GM18517 (cell line): ENCODE measurements around the gene KCP.

Experiments
- ATAC-seq: cut with Tn5 transposase; IDR thresholded peaks from one replicate; pipeline ENCODE4 v1.9.1; 2021; ENCODE audit warnings: mild to moderate bottlenecking, moderate library complexity; ENCODE audit not compliant: unreplicated experiment

Gene KCP

GRCh38 chr7:128908750-128909624, 1.5 kb downstream of the KCP start:
- ATAC-seq: no peak

- ATAC-seq: no peak
Observed at GRCh38 chr7:128906766-128907559, 3.5 kb downstream of the KCP start.

GRCh38 chr7:128906001-128906765, 4.3 kb downstream of the KCP start:
- ATAC-seq: no peak

DNA sequence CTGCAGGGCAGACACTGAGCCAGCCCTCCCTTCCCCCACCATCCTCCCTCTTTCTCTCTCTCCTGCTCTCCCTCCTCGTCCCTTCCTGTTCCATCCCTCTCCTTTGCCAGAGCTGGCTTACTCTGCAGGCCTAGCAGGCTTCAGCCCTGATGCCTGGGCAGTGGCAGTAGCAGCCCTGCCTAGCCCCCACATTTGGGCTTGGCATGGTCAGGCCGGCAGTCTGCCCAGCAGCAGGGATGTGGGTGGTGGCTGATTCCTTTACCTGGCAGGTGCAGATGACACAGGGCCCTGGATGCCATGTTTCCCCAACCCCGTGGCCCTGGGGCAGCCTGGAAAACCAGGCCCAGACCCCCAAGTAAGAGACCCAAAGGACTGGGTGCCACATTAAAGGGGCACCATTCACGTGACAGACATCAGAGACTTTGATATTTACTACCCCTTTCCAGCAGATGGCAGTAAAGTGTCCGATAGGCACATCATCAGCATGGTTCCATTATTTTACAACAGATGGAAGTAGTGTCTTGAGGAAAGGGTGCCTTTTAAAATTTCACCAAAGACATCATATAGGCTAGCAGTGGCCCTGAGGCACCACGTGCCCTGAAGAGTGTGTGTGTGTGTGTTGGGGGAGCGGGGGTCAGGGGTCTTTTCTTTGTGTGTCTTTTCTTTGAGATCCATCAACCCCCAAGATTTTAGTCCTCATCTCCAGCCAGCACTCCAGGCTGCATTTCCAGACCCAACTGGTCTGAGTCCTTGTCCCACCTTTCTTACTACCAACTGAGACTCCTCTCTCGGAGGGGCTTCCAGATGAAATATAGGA, 5.9 kb downstream of the KCP start:
- no peak for ATAC-seq

DNA sequence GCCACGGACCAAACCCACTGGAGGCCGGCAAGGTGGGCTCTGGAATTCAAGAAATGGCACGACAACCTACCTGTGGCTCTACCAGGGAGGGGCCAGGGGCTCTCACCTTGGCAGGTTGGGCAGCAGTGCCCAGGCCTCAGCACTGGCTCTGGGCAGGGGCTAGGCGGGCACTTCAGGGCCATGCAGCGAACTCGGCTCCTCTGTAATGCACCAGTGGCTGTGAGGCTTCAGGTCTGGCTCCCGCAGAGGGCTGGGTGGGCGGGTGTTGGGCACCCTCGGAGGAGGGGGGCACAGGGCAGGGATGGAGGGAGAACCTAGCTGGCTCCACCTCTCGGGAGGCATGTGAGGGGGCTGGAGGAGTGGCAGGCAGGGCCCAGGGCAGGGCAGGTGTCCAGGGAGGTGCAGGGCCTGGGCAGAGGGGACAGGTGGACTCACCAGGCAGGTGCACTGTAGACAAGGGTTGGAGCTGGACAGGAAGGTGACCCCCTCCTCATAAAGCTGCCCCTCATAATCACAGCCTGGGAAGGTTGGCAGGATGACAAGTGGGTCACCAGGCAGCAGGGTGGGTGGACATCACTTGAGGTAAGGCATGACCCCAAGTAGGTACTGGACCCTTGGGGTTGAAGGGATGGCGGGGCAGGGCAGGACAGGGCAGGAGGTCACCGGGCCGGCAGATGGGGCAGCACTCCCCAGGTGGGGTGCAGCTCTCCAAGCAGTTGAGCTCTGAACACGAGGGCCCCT, 6.7 kb downstream of the KCP start:
- ATAC-seq: no peak

DNA sequence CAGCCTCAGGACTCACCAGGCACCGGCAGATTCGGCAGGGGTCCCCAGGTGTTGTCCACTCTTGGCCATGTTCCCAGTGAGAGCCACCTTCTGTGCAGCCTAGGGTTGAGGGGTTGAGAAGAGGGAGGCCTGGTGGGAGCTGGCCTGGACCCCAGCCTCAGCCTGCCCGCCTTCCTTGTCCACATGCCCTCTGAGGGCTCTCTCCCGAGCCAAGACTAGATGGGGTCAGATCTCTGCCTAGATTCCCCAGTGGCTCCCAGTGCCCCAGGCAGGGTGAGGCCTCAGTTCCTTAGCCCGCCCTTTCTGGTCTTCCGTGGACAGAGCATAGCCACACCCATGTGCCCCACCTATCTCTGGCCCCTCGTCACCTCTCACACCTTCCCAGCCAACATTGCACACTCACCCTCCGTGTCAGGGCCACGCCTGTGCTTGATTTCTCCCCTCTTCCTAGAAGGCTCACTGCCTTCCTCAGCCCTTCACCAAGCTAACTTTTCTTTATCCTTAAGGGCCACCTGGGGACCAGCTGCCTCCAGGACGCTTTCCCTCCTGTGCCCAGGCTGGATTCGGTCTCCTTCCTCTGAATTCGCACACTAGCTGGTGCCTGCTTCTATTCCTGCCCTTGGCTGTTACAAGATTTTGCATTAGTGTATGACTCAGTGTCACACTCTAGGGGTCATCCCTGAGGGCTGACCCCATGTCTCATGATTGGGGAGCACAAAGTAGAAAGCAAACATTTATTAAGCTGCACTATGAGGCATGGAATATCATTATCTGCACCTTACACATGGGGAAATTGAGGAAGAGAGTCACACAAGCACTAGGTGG, 7.5 kb downstream of the KCP start:
- ATAC-seq: no peak

DNA sequence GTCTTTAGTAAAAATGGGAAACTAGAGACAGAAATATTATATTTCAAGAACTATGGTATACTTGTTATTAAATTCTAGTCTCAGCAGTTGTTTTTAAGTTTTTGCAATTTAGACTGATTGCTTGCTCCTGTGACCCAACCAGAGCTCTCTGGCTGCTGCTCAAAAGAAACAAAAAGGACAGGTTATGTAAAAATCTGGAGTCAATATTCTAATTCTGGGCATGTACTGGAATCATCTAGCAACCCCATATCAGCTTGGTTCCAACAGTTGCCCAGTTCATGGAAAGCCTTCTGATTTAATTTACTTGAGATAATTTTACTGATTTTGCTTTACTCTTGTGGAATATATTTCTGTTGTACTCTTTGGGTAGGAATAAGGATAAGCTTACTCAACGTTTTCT, 10.3 kb downstream of the KCP start:
- ATAC-seq: no peak

DNA sequence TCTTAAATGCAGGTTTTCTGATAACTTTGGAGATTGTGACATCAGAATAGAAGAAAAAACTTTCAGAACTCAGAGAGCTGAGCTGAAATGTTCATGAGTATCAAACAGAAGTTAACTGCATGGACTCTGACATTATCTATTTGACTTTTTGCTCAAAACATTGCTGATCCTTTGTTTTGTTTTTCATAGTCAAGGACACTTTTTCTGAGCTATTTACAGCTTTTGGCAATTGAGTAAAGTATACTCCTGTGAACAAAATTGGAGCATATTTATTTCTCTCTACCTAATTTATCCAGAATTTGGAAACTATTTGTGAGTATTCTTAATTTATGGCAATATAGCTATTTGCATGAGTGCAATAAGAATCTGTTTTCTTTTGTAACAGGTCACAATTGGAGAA, 11.1 kb downstream of the KCP start:
- ATAC-seq: no peak

GRCh38 chr7:128895320-128895719, 15.2 kb downstream of the KCP start:
- no peak for ATAC-seq

GRCh38 chr7:128894101-128894440, 16.4 kb downstream of the KCP start:
- ATAC-seq: no peak

DNA sequence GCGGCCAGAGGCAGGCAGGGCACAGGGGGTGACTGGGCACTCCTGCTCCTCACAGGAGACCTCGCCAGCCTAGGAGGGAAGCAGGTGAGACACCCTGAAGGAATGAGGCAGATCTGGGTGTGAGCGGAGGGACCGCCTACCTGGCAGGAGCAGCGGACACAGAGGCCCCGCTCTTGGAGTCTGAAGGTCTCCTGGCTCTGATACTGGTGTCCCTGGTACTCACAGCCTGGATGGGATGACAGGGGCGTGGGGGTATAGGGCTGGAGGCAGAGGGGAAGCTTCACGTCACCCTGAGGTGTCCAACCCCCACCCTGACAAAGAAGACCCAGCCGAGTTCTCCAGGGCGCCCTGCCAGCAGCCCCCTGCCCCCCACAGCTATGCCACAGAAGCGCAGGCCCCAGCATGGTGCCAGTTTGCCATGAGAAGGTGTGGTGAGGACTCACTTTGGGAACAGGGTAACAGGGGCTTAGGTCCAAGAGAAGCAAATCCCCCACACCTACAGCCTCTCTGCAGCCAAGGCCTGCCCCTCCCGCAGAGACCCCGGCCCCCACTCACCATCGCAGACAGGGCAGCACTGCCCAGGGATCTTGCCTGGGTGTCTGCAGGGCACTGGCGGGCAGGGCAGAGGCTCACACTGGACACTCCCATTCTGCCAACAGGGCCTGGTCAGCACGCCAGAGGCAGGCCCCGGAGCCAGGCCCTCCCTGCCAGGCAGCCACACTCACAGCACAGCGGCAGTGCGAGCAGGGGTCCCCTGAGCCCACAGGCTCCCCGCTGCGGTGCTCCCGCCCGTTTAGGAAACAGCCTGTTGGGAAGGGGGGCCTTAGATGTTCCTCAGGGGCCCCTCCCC, 17.0 kb downstream of the KCP start:
- no peak for ATAC-seq

GRCh38 chr7:128892521-128893250, 17.8 kb downstream of the KCP start:
- ATAC-seq: no peak

DNA sequence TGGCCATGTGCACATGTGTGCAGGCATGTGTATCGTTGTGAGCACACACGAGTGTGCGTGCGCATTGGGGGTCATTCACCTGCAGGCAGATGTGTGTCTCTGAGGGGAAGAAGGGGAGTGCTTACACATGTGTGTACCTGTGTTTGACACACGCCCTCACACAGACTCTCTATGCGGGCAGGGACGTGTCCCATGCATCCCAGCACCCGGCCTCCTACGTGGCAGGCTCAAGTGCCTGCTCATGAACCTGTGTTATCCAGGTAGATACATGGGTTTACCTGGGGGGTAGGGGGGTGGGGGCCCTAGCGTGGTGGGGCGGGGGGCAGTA, 18.6 kb downstream of the KCP start:
- no peak for ATAC-seq

DNA sequence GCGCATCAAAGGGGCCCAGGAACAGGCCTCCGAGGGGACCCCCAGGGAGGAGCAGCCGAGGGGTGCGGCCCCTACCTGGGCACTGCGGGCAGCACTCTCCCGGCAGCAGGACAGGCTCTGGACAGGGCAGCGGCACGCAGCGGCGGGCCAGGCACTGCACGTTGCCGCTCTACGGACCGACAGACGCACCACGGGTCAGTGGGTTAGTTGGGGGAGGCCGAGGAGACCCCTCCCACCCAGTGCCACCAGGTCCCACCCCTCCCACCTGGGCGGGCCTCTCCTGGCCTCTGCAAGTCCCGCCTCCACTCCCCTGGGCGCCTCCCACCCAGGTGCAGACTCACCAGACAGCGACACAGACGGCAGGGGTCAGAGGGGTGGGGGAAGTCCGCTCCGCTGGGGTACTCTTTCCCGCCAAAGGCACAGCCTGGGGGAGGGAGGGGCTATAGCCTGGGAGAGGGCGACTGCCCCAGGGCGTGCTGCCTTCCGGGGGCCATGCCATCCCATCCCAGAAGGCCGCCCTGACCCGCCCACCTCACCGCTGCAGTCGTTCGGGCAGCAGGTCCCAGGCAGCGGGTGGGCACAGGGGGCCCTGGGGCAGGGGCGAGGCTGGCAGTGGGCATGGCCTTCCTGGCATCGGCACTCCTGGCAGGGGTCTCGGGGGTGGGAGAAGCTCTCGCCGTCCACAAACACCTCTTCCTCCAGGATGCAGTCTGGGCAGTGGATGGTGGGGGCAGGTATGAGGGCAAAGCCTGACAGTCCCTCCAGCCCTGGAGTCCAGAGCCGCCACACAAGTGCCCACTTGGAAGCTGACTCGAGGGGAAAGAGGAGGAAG, 19.2 kb downstream of the KCP start:
- ATAC-seq: no peak

GRCh38 chr7:128890306-128891109, 20.0 kb downstream of the KCP start:
- no peak for ATAC-seq

DNA sequence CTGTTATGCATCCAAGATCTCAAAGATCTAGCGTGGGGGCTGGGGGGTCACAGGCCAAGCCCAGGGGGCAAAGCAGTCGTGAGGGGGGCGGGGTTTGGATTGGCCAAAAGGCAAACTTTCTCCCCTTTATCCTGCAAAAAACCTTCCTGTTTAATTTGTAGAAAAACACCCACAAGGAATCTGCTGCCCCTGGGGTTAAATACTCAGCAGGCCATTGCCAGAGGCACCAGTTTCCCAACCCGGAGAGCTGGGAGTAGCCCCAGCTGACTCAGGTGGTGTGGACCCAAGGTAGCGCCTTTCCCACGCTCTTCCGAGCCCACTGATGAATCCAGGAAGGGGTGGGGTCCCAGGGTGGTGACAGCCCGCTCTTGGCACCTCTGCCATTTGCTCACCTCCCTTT, 21.4 kb downstream of the KCP start:
- no peak for ATAC-seq
